Right kidney (tissue), 9 donors: ENCODE data around the gene HLA-DQB2.
A peak's percentile ranks its signal among the peaks of the same experiment; 100 is the strongest.
"Not testable (repeated sequence)": the region's sequence is repeated elsewhere in the genome, so short reads cannot be mapped to it uniquely, and the experiment has no call there.

Experiments
- DNase-seq: peaks from one replicate; pipeline ENCODE4 v3.0.0-alpha.2; 2016
- long read RNA-seq, 8 donors: transcript quantifications; one replicate each; lab custom pipeline, GENCODE V29; 2026

HLA-DQB2 gene
- long read RNA-seq, donor 1 = 0 reads
- long read RNA-seq, donor 2 = 0 reads
- long read RNA-seq, donor 3, partial matches to known transcripts = 46 of 46 reads
- long read RNA-seq, donor 3, other reads (novel, unspliced or antisense) = 0 of 46 reads
- long read RNA-seq, donor 4 = 0 reads
- long read RNA-seq, donor 5 = 0 reads
- long read RNA-seq, donor 6 = 0 reads
- long read RNA-seq, donor 7 = 0 reads
- long read RNA-seq, donor 8 = 0 reads

- DNase-seq = no peak
Measured at GRCh38 chr6:32763421-32763820, at the start of gene HLA-DQB2. Gene HLA-DQB2, minus strand, starts transcription at chr6:32763532. Its CDS starts 62 bp downstream, at chr6:32763470.

GRCh38 chr6:32809171-32809570 lies 45.8 kb upstream of the HLA-DQB2 start:
- no peak for DNase-seq

DNA sequence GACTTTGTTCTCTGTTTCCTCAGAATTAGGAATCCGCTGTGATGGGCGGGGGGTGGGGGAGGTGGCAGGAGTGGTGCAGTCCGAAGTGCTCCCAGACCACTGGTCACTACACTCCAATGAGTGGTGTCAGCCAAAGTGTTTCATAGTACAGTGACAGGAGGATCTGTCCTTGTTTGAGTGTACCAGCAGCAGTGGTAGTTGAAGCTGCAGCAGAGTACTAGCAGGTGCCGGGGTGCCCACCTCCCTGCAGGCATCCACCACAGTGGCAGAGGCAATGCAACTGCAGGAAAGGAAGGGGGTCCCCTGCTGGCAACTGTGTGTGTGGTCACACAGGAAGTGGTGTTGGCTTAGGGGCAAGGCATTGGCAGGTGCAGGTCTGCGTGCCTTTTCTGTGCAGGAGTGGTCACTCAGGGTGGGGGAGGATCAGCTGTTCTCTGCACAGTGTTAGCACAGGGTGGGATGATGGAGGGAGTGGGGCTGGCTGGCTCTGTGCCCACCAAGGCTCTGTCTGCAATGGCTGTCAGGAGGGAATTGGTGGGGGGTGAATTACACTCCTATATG lies 43.8 kb upstream of the HLA-DQB2 start:
- no peak for DNase-seq

DNA sequence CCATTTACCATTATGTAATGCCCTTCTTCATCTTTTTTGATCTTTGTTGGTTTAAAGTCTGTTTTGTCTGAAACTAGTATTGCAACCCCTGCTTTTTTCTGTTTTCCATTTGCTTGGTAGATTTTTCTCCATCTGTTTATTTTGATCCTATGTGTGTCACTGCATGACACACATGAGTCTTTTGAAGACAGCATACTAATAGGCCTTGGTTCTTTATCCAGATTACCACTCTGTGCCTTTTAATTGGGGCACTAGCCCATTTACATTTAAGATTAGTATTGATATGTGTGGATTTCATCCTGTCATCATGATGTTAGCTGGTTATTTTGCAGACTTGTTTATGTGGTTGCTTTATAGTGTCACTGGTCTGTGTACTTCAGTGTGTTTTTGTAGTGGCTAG lies 42.1 kb upstream of the HLA-DQB2 start:
- not testable (repeated sequence) for DNase-seq

DNA sequence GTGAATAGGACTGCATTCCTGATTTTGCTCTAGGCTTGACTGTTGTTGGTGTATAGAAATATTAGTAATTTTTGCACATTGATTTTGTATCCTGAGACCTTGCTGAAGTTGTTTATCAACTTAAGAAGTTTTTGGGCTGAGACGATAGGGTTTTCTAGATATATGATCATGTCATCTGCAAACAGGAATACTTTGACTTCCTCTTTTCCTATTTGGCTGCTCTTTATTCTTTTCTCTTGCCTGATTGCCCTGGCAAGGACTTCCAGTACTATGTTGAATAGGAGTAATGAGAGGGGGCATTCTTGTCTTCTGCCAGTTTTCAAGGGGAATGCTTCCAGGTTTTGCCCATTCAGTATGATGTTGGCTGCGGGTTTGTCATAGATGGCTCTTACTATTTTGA lies 40.1 kb upstream of the HLA-DQB2 start:
- DNase-seq = no peak

DNA sequence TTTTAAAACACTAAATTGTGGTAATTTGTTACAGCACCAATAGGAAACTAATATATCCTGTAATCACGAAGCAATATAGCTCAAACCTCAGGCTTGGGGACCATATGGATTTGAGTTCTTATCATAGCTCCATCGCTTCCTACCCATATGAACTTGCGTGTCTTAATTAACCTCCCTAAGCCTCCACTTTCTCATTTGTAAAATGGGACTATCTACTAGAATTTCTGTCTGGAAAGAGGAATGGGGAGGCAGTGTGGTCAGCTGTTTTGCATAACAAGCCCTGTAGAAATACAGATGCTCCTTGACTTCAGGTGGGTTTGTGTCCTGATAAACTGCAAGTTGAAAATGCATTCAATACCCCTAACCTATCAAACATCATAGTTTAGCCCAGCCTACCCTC lies 36.4 kb upstream of the HLA-DQB2 start:
- no peak for DNase-seq

DNA sequence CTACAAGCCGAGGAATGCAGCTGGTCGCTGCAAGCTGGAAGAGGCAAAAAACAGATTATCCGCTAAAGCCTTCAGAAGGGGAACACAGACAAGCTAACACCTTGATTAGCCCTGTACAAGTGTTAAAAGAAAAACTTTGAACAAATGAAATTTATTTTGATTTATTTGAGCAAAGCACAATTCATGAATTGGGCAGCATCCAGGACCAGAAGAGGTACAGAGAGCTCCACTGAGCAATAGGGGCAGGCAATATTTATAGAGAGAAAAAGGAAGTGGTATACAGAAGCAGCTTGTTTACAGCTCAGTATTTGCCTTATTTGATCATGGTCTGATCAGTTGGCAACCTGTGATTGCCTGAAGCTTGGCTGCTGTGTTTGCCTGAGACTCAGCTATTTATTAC lies 35.8 kb upstream of the HLA-DQB2 start:
- DNase-seq = no peak

DNA sequence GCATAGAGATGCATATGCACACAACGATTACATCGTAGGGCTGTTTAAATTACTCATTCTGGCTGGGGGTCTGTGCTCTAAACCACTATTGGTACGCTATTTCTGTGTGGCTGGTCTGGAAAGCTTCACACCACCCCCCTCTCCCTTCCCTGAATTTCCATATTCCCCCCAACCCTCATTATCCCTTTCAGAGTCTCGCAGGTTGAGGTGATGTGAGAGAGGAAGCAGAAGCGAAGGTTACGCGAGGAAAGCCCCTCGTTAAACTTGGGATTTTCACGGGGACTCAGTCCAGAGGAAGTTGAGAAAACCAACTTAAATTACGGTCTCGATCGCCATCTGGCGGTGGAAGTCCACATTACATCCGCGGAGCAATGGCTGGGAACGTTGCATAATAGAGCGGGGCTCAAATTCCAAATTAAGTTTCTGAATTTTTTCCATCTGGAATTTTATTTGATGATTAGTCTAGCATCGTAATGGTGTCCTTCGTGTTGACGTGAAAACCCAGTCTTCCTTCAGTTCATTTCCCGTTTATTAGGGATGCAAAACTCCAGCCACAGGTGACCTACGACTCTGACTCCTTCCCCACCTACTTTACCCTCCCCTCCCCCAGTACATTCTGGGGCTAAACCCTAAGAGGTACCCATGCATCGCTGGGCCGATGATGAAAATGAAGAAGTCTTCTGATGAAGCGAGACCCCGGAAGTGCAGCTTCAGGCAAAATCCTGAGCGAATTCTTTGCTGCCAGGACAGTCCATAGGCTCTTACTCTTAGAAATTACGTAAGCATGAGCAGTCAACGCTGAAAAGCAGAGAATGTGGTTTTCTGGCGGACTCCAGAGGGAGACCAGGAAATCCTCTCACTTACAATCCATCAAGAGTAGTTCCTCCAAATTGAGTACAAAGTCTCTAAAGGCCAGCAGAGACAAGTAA lies 33.8 kb upstream of the HLA-DQB2 start:
- peak; percentile 57 for DNase-seq

DNA sequence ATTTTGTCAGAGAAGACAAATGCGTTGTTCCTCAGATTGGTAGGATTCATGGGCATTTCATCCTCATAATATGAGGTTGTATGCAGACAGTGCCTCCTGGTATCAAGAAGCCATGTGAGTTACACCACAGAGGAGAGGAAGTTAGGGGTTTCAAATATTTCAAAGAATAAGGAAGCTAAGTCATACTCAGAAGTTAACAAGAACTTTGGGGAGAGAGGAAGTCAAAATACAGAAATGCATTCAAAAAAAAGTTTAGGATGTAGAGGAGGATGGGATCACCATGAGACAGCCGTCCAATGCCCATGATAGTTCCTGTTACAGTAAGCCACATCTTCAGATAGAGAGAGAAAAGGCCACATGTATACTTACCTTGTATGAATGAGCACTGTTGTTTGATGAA lies 31.2 kb upstream of the HLA-DQB2 start:
- DNase-seq = no peak

- DNase-seq = no peak
Measured at GRCh38 chr6:32792901-32793435, 29.6 kb upstream of the HLA-DQB2 start.

DNA sequence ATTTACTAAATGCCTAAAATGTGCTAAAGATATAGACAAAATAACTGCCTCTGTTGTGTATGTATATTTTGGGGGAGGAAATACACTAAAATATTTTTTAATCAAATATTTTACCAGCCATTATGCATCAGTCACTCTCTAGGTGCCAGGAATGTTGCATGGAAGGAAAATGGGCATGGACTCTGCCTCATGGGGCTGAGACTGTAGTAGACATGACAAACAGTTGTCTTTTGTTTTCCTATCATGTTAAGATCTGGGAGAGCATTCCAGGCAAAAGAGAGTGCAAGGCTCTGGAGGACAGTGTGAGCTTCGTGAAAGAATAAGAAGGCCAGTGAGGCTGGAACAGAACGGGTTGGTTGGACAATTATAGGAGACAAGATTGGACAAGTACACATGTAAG lies 27.0 kb upstream of the HLA-DQB2 start:
- DNase-seq = no peak

DNA sequence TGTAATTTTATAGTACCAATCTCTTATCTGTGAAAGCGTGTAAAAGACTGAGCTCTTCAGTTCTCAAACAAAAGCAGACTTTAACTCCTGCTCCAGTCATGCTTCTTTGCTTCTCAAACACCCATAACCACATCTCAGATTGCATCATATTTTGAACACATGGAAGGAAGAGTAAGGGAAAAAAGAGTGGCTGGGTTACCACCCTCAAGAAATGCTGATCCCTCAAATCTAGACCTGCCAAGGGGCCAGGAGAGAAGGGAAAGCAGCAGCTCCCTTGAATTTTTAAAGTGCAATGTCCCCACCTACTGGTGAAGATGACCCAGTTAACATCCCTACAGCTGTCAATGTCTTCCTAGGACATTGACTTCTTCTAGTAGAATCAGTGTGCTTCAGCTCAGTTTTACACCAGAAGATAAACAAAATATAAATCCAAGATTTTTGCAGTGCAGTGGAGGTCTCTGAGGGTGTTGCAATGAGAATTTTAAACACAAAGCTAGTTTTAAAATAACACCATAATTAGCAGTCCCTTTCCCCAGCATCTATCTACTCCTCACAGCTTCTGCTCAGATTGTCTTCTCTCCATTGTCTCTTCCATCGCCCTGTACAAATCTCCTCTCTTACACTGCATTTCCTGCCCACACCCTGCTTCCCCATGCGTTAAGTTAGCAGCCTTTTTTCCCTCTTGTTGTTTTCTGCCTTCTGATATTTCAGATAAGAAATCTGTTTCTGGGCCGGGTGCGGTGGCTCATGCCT lies 22.6 kb upstream of the HLA-DQB2 start:
- peak; percentile 9 for DNase-seq

- not testable (repeated sequence) for DNase-seq
Measured at GRCh38 chr6:32782923-32783322, 19.6 kb upstream of the HLA-DQB2 start.

DNA sequence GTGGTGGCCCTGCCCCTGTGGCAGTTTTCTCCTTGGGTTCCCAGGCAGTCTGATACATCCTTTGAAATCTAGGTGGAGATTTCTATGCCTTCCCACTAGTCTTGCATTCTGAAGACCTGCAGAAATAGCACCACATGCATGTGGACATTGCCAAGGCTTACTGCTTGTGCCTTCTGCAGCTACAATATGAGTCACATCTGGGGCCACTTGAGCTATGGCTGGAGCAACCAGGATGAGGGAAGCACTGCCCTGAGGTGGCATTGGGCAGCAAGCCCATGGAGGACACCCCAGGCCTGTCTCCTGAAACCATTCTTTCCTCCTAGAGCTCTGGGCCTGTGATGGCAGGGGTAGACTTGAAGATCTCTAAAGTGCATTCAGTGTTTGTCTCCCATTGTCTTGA lies 15.7 kb upstream of the HLA-DQB2 start:
- DNase-seq = no peak

GRCh38 chr6:32775071-32775470 lies 11.7 kb upstream of the HLA-DQB2 start:
- no peak for DNase-seq

- DNase-seq = no peak
Measured at GRCh38 chr6:32774426-32774825, 11.1 kb upstream of the HLA-DQB2 start.

- DNase-seq = no peak
Measured at GRCh38 chr6:32772656-32773055, 9.3 kb upstream of the HLA-DQB2 start.

DNA sequence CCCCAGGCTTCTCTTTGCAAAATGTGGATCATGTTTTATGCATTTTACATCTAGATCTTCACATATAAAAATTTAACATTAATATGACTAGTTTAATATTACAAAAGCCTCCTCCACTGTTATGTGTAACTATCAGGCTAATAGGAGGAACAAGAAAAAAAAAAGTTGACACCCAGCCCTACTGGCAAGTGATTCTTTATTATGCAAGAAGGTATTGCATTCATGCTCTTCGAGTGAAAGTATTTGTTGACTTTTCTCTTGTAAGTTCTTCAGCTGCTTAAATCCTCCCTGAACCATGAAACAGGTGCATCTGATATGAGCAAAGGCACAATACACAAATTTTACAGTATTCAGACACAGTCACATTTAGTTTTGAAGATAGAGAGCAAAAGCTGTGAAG lies 716 bp upstream of the HLA-DQB2 start:
- DNase-seq = no peak

DNA sequence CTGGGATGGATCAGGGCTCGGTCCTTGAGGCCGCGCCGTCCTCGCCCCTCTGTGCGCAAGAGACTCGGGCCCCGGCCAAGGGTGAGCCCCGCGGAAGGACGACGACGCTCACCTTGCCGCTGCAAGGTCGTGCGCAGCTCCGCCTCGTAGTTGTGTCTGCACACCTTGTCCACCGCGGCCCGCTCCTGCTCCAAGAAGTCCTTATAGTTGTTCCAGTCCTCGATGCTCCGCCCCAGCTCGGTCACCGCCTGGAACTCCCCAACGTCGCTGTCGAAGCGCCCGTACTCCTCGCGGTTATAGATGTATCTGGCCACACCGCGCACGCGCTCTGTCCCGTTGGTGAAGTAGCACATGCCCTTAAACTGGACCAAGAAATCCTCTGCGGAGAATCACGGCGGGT lies 1.8 kb downstream of the HLA-DQB2 start:
- DNase-seq = no peak

DNA sequence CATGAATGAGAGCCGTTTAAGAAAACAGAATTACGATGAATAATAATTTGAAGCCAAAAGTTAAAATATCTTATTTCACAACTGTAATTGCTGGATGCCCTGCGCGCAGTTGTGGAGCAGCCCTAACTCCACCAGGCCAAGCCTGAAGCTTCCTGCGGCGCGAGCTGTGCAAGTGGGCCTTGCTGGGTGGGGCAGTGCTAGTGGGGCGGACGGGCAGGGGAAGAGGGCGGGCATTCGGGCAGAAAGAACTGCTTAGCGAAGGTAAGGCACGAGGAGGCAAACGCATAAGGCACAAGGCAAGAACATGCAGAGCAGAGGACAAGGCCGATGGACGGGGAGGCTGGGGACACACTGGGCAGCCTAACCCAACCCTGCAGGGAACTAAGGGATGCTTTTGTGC lies 2.3 kb downstream of the HLA-DQB2 start:
- no peak for DNase-seq

- no peak for DNase-seq
Measured at GRCh38 chr6:32759669-32760068, 3.7 kb downstream of the HLA-DQB2 start.

DNA sequence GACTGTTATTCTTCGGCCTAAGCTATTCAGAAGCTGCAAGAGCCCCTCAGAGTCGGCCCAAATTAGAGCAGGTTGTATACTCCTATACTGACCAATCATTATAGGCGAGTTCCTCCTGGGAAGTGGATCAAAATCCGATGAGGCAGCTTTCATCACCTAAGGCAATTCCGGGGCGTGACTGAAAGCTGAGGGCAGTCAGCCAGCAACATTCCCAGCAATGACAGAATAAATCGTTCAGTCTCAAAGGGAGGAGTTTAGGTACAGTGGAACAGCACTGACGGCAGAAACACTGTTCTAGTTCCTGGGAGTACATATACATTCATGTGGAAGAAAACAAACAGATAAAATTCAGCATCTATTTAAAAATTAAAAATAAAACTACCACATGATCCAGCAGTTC lies 10.8 kb downstream of the HLA-DQB2 start:
- DNase-seq = no peak
